H1 (cell line): ENCODE data around the gene MR1. TPM values are rescaled to one million over a fixed set of nuclear protein-coding genes. Genes with fewer than 3 reads are reported as not detected.

Experiments
- CTCF ChIA-PET: fragments of 300-600 bp; sonication (Branson Sonifier 250); formaldehyde crosslinking; loops from one replicate; lab custom pipeline; 2021; ENCODE audit not compliant: partially characterized antibody; lab: Charles Lee
- POLR2A ChIA-PET: fragments of 300-600 bp; sonication (Branson Sonifier 250); formaldehyde crosslinking; loops from one replicate; lab custom pipeline; 2021; ENCODE audit warnings: inconsistent platforms; ENCODE audit not compliant: partially characterized antibody; lab: Charles Lee
- DNase-seq, 2 experiments: peaks; one replicate each; pipeline versions ENCODE4 v3.0.0 to v3.0.0-alpha.2; 2010 to 2022; ENCODE audit warnings: low spot score in 2 of 2, low read depth in 1 of 2, mixed read lengths in 1 of 2
- FAIRE-seq: peaks from 2 replicates; lab custom pipeline; 2011; peaks lifted over from hg19 to GRCh38; lab: Jason Lieb, UNC
- H2AFZ ChIP-seq: 2 replicates; pipeline ENCODE4 v1.8.1; 2012; ENCODE audit warnings: low read length, inconsistent platforms
- H2AK5ac ChIP-seq: 2 replicates; pipeline ENCODE4 v1.6.1; 2013; ENCODE audit warnings: low read depth, low read length
- H2BK120ac ChIP-seq: replicated peaks from 2 replicates; pipeline ENCODE3; 2013; ENCODE audit warnings: low read depth, low read length, inconsistent platforms
- H2BK12ac ChIP-seq: 2 replicates; pipeline ENCODE4 v1.6.1; 2013; ENCODE audit warnings: low read depth, low read length
- H2BK15ac ChIP-seq: 2 replicates; pipeline ENCODE4 v1.6.1; 2013; ENCODE audit warnings: low read length
- H2BK20ac ChIP-seq: 2 replicates; pipeline ENCODE4 v1.6.1; 2013; ENCODE audit warnings: low read length
- H2BK5ac ChIP-seq: 2 replicates; pipeline ENCODE4 v1.6.1; 2013; ENCODE audit warnings: low read depth, low read length
- H3K14ac ChIP-seq: 2 replicates; pipeline ENCODE4 v1.6.1; 2013; ENCODE audit warnings: inconsistent platforms; ENCODE audit not compliant: insufficient read length
- H3K18ac ChIP-seq: 2 replicates; pipeline ENCODE4 v1.6.1; 2013; ENCODE audit warnings: low read length; ENCODE audit errors: extremely low read depth
- H3K23ac ChIP-seq: 2 replicates; pipeline ENCODE4 v1.6.1; 2013; ENCODE audit warnings: inconsistent platforms; ENCODE audit not compliant: insufficient read length
- H3K23me2 ChIP-seq: 2 replicates; pipeline ENCODE4 v1.6.1; 2013; ENCODE audit warnings: low read depth, low read length
- H3K27ac ChIP-seq: 2 replicates; pipeline ENCODE4 v1.6.1; 2011; ENCODE audit warnings: low read depth, low read length, inconsistent platforms
- H3K27me3 ChIP-seq, 4 experiments: replicated peaks in 1 of 4; 1 replicate in 1 of 4; 2 replicates in 3 of 4; pipeline versions ENCODE4 v1.6.1 to v1.8.1; 2011 to 2013; ENCODE audit warnings: low read length in 3 of 4, mild to moderate bottlenecking in 3 of 4, inconsistent platforms in 2 of 4, mixed read lengths in 2 of 4, moderate library complexity in 1 of 4; ENCODE audit not compliant: control insufficient read depth in 3 of 4, insufficient read depth in 3 of 4; ENCODE audit errors: extremely low read depth in 1 of 4
- H3K36me3 ChIP-seq, 4 experiments: 2 replicates each; pipeline versions ENCODE4 v1.6.1 to v1.8.1; 2011 to 2013; ENCODE audit warnings: mild to moderate bottlenecking in 4 of 4, low read length in 3 of 4, moderate library complexity in 2 of 4, control low read depth in 1 of 4, inconsistent platforms in 1 of 4; ENCODE audit not compliant: insufficient read depth in 4 of 4, control insufficient read depth in 2 of 4
- H3K4ac ChIP-seq: replicated peaks from 2 replicates; pipeline ENCODE3; 2013; ENCODE audit warnings: low read length, low read depth, mixed read lengths, inconsistent platforms; ENCODE audit not compliant: insufficient read length
- H3K4me1 ChIP-seq, 4 experiments: replicated peaks in 1 of 4; 1 replicate in 1 of 4; 2 replicates in 3 of 4; pipeline versions ENCODE4 v1.6.1 to v1.8.1; 2011 to 2013; ENCODE audit warnings: low read length in 3 of 4, inconsistent platforms in 2 of 4, mixed read lengths in 1 of 4; ENCODE audit not compliant: insufficient read depth in 4 of 4, control insufficient read depth in 3 of 4
- H3K4me2 ChIP-seq, 2 experiments: 2 replicates each; pipeline versions ENCODE4 v1.6.1 to v1.8.1; 2011 to 2013; ENCODE audit warnings: low read depth in 2 of 2, low read length in 2 of 2, control low read depth in 1 of 2, inconsistent platforms in 1 of 2, mild to moderate bottlenecking in 1 of 2; ENCODE audit not compliant: insufficient read depth in 1 of 2
- H3K4me3 ChIP-seq, 4 experiments: fragments of 200-600, 300-600 bp in 1 of 4; sonication (generic), shearing (Covaris generic), sonication (Bioruptor Twin) in 1 of 4; 2 replicates each; pipeline versions ENCODE4 v1.5.1 to v1.8.1; 2011 to 2016; ENCODE audit warnings: low read length in 4 of 4, low read depth in 3 of 4, control low read depth in 2 of 4, inconsistent platforms in 2 of 4, mild to moderate bottlenecking in 2 of 4, mixed read lengths in 1 of 4, moderate library complexity in 1 of 4; ENCODE audit not compliant: insufficient read depth in 2 of 4; ENCODE audit errors: extremely low read depth in 1 of 4
- H3K56ac ChIP-seq: replicated peaks from 2 replicates; pipeline ENCODE3; 2013; ENCODE audit warnings: low read depth, mild to moderate bottlenecking, mixed read lengths, low read length, inconsistent platforms; ENCODE audit not compliant: insufficient read length
- H3K79me1 ChIP-seq: 2 replicates; pipeline ENCODE4 v1.6.1; 2013; ENCODE audit warnings: low read depth, low read length, control low read depth
- H3K79me2 ChIP-seq, 2 experiments: 2 replicates each; pipeline versions ENCODE4 v1.6.1 to v1.8.1; 2012 to 2013; ENCODE audit warnings: low read length in 2 of 2, mild to moderate bottlenecking in 2 of 2, inconsistent platforms in 1 of 2; ENCODE audit not compliant: insufficient read depth in 2 of 2, control insufficient read depth in 1 of 2
- H3K9ac ChIP-seq, 4 experiments: replicated peaks in 1 of 4; 1 replicate in 1 of 4; 2 replicates in 3 of 4; pipeline versions ENCODE4 v1.6.1 to v1.8.1; 2011 to 2013; ENCODE audit warnings: low read depth in 3 of 4, low read length in 3 of 4, control low read depth in 2 of 4, mild to moderate bottlenecking in 2 of 4, moderate library complexity in 2 of 4, inconsistent platforms in 1 of 4; ENCODE audit errors: extremely low read depth in 1 of 4
- H3K9me3 ChIP-seq, 2 experiments: 2 replicates each; pipeline versions ENCODE4 v1.6.1 to v1.8.1; 2012 to 2013; ENCODE audit warnings: mild to moderate bottlenecking in 2 of 2, moderate library complexity in 2 of 2, control low read depth in 1 of 2, inconsistent platforms in 1 of 2, low read depth in 1 of 2, low read length in 1 of 2, mixed read lengths in 1 of 2; ENCODE audit not compliant: insufficient read depth in 2 of 2
- H4K20me1 ChIP-seq, 2 experiments: replicated peaks in 1 of 2; 2 replicates each; pipeline versions ENCODE3 to v1.8.1; 2011 to 2013; ENCODE audit warnings: inconsistent platforms in 2 of 2, low read length in 2 of 2, mild to moderate bottlenecking in 1 of 2; ENCODE audit not compliant: insufficient read depth in 2 of 2, control insufficient read depth in 1 of 2
- H4K5ac ChIP-seq: 2 replicates; pipeline ENCODE4 v1.6.1; 2013; ENCODE audit warnings: low read length, low read depth, mixed read lengths, inconsistent platforms; ENCODE audit not compliant: insufficient read length
- H4K8ac ChIP-seq: 2 replicates; pipeline ENCODE4 v1.8.0; 2013; ENCODE audit warnings: mild to moderate bottlenecking, moderate library complexity, low read length, inconsistent platforms; ENCODE audit not compliant: insufficient read depth; ENCODE audit errors: extremely low read depth
- H4K91ac ChIP-seq: replicated peaks from 2 replicates; pipeline ENCODE3; 2013; ENCODE audit warnings: low read length, mixed read lengths, inconsistent platforms; ENCODE audit not compliant: insufficient read length
- BACH1 ChIP-seq: IDR thresholded peaks from 2 replicates; pipeline ENCODE4 v1.6.1; 2012; ENCODE audit warnings: low read length, improper control_type of control experiment
- CHD1 ChIP-seq: IDR thresholded peaks from 2 replicates; pipeline ENCODE4 v1.6.1; 2012; ENCODE audit warnings: low read depth, low read length, improper control_type of control experiment
- CREB1 ChIP-seq: IDR thresholded peaks from 2 replicates; pipeline ENCODE4 v1.6.1; 2012; ENCODE audit warnings: inconsistent platforms
- E2F6 ChIP-seq: IDR thresholded peaks from 2 replicates; pipeline ENCODE4 v1.6.1; 2012; ENCODE audit warnings: inconsistent platforms
- JUN ChIP-seq: IDR thresholded peaks from 2 replicates; pipeline ENCODE4 v1.6.1; 2011; ENCODE audit warnings: low read depth, mild to moderate bottlenecking, improper control_type of control experiment, low read length
- RNF2 ChIP-seq: fragments of 200-900, 300-1000 bp; sonication (generic); IDR thresholded peaks from 2 replicates; pipeline ENCODE4 v1.7.1; 2016; ENCODE audit warnings: borderline replicate concordance, low read depth, mild to moderate bottlenecking, antibody characterized with exemption, low read length; ENCODE audit not compliant: poor library complexity, severe bottlenecking; ENCODE audit errors: missing control alignments
- SIN3A ChIP-seq, 2 experiments: IDR thresholded peaks in 1 of 2; conservative IDR thresholded peaks in 1 of 2; 2 replicates each; pipeline ENCODE4 v1.6.1; 2011 to 2012; ENCODE audit warnings: low read length in 2 of 2, improper control_type of control experiment in 1 of 2, low read depth in 1 of 2, mild to moderate bottlenecking in 1 of 2
- SIRT6 ChIP-seq: IDR thresholded peaks from one replicate; pipeline ENCODE4 v1.7.1; 2012; ENCODE audit warnings: low read length, inconsistent platforms
- SIX5 ChIP-seq: IDR thresholded peaks from 2 replicates; pipeline ENCODE4 v1.6.1; 2011; ENCODE audit warnings: mild to moderate bottlenecking, low read depth, low read length
- SP2 ChIP-seq: IDR thresholded peaks from 2 replicates; pipeline ENCODE4 v1.6.1; 2012; ENCODE audit warnings: mild to moderate bottlenecking, low read length, inconsistent platforms
- TAF7 ChIP-seq: optimal IDR thresholded peaks from 2 replicates; pipeline ENCODE3; 2011; ENCODE audit warnings: low read depth, mild to moderate bottlenecking, inconsistent platforms, low read length, moderate library complexity, borderline replicate concordance
- TBP ChIP-seq: IDR thresholded peaks from 2 replicates; pipeline ENCODE4 v1.6.1; 2011; ENCODE audit warnings: low read depth, low read length, improper control_type of control experiment
- TEAD4 ChIP-seq: IDR thresholded peaks from 2 replicates; pipeline ENCODE4 v1.6.1; 2012; ENCODE audit warnings: low read depth, low read length, inconsistent platforms, mixed read lengths
- WGBS, 2 experiments: shearing (Covaris generic) in 1 of 2; methylation state at CpG; one replicate each; pipeline versions ENCODE4 v1.1.6 to v1.1.7; 2013 to 2015; ENCODE audit warnings: low lambda C conversion rate in 2 of 2, mixed read lengths in 2 of 2, inconsistent platforms in 1 of 2, low coverage in 1 of 2, missing lambda C conversion rate in 1 of 2; ENCODE audit not compliant: insufficient replicate concordance in 2 of 2, insufficient coverage in 1 of 2, insufficient read length in 1 of 2; ENCODE audit errors: extremely low coverage in 1 of 2, missing lambda C conversion rate in 1 of 2; 5-methylcytosine and 5-hydroxymethylcytosine counted together
- polyA plus RNA-seq, 7 experiments: library from polyadenylated mRNA; depleted of rRNA in 3 of 7; stranded (reverse) in 5 of 7; unstranded in 2 of 7; fragments of >200 nt in 5 of 7; fragments of 200-250 nt in 2 of 7; gene quantifications; 1 replicate in 5 of 7; 2 replicates in 1 of 7; 4 replicates in 1 of 7; pipeline versions ENCODE4 v1.2.1 to v1.2.3, GENCODE V29; 2011 to 2013; ENCODE audit warnings: missing spikeins in 2 of 7, mixed read lengths in 2 of 7
- total RNA-seq: library from RNA; stranded (reverse); fragmentation: NEBNext Ultra II Directional; extraction: Animal tissue kit (Norgen Biotek cat#: 25700); gene quantifications from 2 replicates; pipeline ENCODE4 v1.2.1, GENCODE V29; 2021

Gene MR1
- total and polyA plus RNA-seq, 2 of the 8 experiments (the other 6 are each of a cell fraction or from before 2014, with no cell fraction given), result 0.09 TPM; not detected in 1

GRCh38 chr1:181077576-181078242 lies 43.9 kb downstream of the MR1 start:
- no peak overlapping the region for H3K4me3 ChIP-seq
- H3K9me3 ChIP-seq, result no peaks in the 10 kb centered on the region
- no peak overlapping the region for H3K14ac ChIP-seq
- WGBS, 2 experiments, result 84% methylated on average over 7 of the region's 7 CpGs; no CpG with 5 or more reads in 1 of the 2 experiments
- H3K18ac ChIP-seq, result no peak overlapping the region
- no peak overlapping the region for H2BK15ac ChIP-seq
- H3K79me1 ChIP-seq, result no peaks in the 10 kb centered on the region
- no peak overlapping the region for H3K23ac ChIP-seq
- H3K9ac ChIP-seq, result no peak overlapping the region
- H2AK5ac ChIP-seq, result no peak overlapping the region
- H3K4ac ChIP-seq, result no peak overlapping the region
- FAIRE-seq (no peak), DNase-seq (no peak)
- no peak overlapping the region for H3K27ac ChIP-seq
- H2BK20ac ChIP-seq, result no peak overlapping the region
- H2BK5ac ChIP-seq, result no peak overlapping the region
- H3K36me3 ChIP-seq, result no peaks in the 10 kb centered on the region
- H3K4me1 ChIP-seq, result peaks cover 0 to 3% (median 0%) of the 10 kb centered on the region in 4 experiments; a peak in 1 of 7 replicates
- H2BK120ac ChIP-seq, result no peak overlapping the region
- H3K56ac ChIP-seq, result no peak overlapping the region
- H3K23me2 ChIP-seq, result no peaks in the 10 kb centered on the region
- no peaks in the 10 kb centered on the region for H4K20me1 ChIP-seq
- H2AFZ ChIP-seq, result 0 out of 2 replicates have a peak overlapping the region, but pooled peaks have one; percentile 16
- H3K27me3 ChIP-seq, result no peaks in the 10 kb centered on the region
- ChIA-PET CTCF (interaction anchor here (0.6 to 2.3 kb wide), 4 partner anchors 17 to 1732 kb away, joined by 3 to 8 read pairs (median 4); no protein-coding TSS in a partner anchor), POLR2A (interaction anchor here (1.0 to 1.2 kb wide), 2 partner anchors 12 to 14 kb away, joined by 3 to 4 read pairs; no protein-coding TSS in a partner anchor)
- peak overlapping the region; percentile 53; the same call in 1 of the 2 replicates for H2BK12ac ChIP-seq
- H4K8ac ChIP-seq, result no peak overlapping the region
- H3K4me2 ChIP-seq, result no peak overlapping the region
- H3K79me2 ChIP-seq, result no peaks in the 10 kb centered on the region
- H4K5ac ChIP-seq, result no peak overlapping the region
- no peak overlapping the region for H4K91ac ChIP-seq
- TF ChIP-seq RNF2 (no peak), TEAD4 (no peak), BACH1 (no peak), JUN (no peak), SIX5 (no peak), CHD1 (no peak), CREB1 (no peak), TAF7 (no peak), E2F6 (no peak), SIN3A (conservative IDR thresholded peaks at IDR 0.05 in 1 of 2, IDR thresholded peaks at IDR 0.05 in 1 of 2; ENCODE audit: low read depth in 1 of 2, low read length in 2 of 2) (no peak), SIRT6 (no peak), TBP (no peak), SP2 (no peak)
